Caco-2 (cell line): ENCODE measurements around the gene M6PR. TPM values are rescaled to one million over a fixed set of nuclear protein-coding genes. Genes with fewer than 3 reads are reported as not detected.
"Not testable (repeated sequence)": the region's sequence is repeated elsewhere in the genome, so short reads cannot be mapped to it uniquely, and the experiment has no call there.

Source experiments
- BruUV-seq: library from RNA; stranded (reverse); fragments of 400-500 nt; replicated peaks from 2 replicates; lab custom pipeline; 2021; lab: Mats Ljungman, UMichigan
- CTCF ChIA-PET: fragments of 300-600 bp; sonication (Branson Sonifier 250); formaldehyde crosslinking; loops from one replicate; lab custom pipeline; 2022; ENCODE audit warnings: antibody characterized with exemption; lab: Charles Lee
- POLR2A ChIA-PET: fragments of 300-600 bp; sonication (Branson Sonifier 250); formaldehyde crosslinking; loops from one replicate; lab custom pipeline; 2022; ENCODE audit warnings: antibody characterized with exemption; lab: Charles Lee
- DNase-seq, 2 experiments: peaks; one replicate each; pipeline versions ENCODE4 v3.0.0 to v3.0.0-alpha.2; 2020 to 2022
- H3K27me3 ChIP-seq: replicated peaks from 2 replicates; pipeline ENCODE4 v1.6.0; 2011; ENCODE audit warnings: low read length; ENCODE audit not compliant: control insufficient read depth, insufficient read depth
- H3K36me3 ChIP-seq: 2 replicates; pipeline ENCODE4 v1.5.1; 2011; ENCODE audit warnings: low read length; ENCODE audit not compliant: control insufficient read depth, insufficient read depth
- H3K4me1 ChIP-seq: fragments of 250-450 bp; sonication (Bioruptor Pico); 2 replicates; pipeline ENCODE4 v1.5.1; 2020; ENCODE audit warnings: mild to moderate bottlenecking
- H3K4me3 ChIP-seq: 2 replicates; pipeline ENCODE4 v1.5.1; 2011; ENCODE audit warnings: low read depth, mild to moderate bottlenecking, control low read depth, low read length
- H3K9me3 ChIP-seq: fragments of 250-450 bp; sonication (Bioruptor Pico); 2 replicates; pipeline ENCODE4 v1.5.1; 2020; ENCODE audit warnings: mild to moderate bottlenecking, moderate library complexity
- H3K27ac Mint-ChIP-seq: one replicate; pipeline ENCODE4 v1.8.0; 2022; ENCODE audit warnings: mixed read lengths; ENCODE audit not compliant: unreplicated experiment
- H3K27me3 Mint-ChIP-seq: one replicate; pipeline ENCODE4 v1.8.0; 2022; ENCODE audit warnings: mixed read lengths; ENCODE audit not compliant: insufficient read depth, unreplicated experiment
- H3K36me3 Mint-ChIP-seq: one replicate; pipeline ENCODE4 v1.8.0; 2022; ENCODE audit warnings: mild to moderate bottlenecking, mixed read lengths; ENCODE audit not compliant: insufficient read depth, unreplicated experiment
- H3K4me1 Mint-ChIP-seq: one replicate; pipeline ENCODE4 v1.8.0; 2022; ENCODE audit warnings: low read depth, mixed read lengths; ENCODE audit not compliant: unreplicated experiment
- H3K4me3 Mint-ChIP-seq: one replicate; pipeline ENCODE4 v1.8.0; 2022; ENCODE audit warnings: mild to moderate bottlenecking, moderate library complexity, mixed read lengths; ENCODE audit not compliant: unreplicated experiment
- H3K9me3 Mint-ChIP-seq: one replicate; pipeline ENCODE4 v1.8.0; 2022; ENCODE audit warnings: mixed read lengths; ENCODE audit not compliant: unreplicated experiment
- intact Hi-C: fragments of 100-400 bp; cut with micrococcal nuclease; formaldehyde crosslinking; loops from one replicate; pipeline ENCODE4 v1.10.0; 2022; ENCODE audit not compliant: unreplicated experiment
- total RNA-seq: library from RNA; stranded (reverse); gene quantifications from 2 replicates; pipeline ENCODE4 v1.2.3, GENCODE V29; 2022
- TF ChIP-seq, protein P1 (sequence below), 2 experiments: fragments of 200-600 bp in 1 of 2; IDR thresholded peaks; 1 replicate in 1 of 2; 2 replicates in 1 of 2; pipeline versions ENCODE4 v1.5.1 to v1.8.0; 2011 to 2022; ENCODE audit warnings: antibody characterized with exemption in 1 of 2, control low read depth in 1 of 2, inconsistent platforms in 1 of 2, low read depth in 1 of 2, low read length in 1 of 2, mild to moderate bottlenecking in 1 of 2, moderate library complexity in 1 of 2; ENCODE audit not compliant: insufficient read depth in 1 of 2, severe bottlenecking in 1 of 2, unreplicated experiment in 1 of 2

Gene M6PR
- total RNA-seq, 1 experiment from 2014 or later = 310 TPM

- no peak overlapping the region for H3K4me3 Mint-ChIP-seq
- Histone ChIP-seq H3K4me3 (no peak overlapping the region), H3K9me3 (no peaks in the 10 kb centered on the region), H3K36me3 (peaks cover 13% of the 10 kb centered on the region), H3K27me3 (no peaks in the 10 kb centered on the region), H3K4me1 (peaks cover 6% of the 10 kb centered on the region)
- H3K27me3 Mint-ChIP-seq = no peaks in the 10 kb centered on the region
- no peak for DNase-seq
- TF ChIP-seq, protein P1, sequence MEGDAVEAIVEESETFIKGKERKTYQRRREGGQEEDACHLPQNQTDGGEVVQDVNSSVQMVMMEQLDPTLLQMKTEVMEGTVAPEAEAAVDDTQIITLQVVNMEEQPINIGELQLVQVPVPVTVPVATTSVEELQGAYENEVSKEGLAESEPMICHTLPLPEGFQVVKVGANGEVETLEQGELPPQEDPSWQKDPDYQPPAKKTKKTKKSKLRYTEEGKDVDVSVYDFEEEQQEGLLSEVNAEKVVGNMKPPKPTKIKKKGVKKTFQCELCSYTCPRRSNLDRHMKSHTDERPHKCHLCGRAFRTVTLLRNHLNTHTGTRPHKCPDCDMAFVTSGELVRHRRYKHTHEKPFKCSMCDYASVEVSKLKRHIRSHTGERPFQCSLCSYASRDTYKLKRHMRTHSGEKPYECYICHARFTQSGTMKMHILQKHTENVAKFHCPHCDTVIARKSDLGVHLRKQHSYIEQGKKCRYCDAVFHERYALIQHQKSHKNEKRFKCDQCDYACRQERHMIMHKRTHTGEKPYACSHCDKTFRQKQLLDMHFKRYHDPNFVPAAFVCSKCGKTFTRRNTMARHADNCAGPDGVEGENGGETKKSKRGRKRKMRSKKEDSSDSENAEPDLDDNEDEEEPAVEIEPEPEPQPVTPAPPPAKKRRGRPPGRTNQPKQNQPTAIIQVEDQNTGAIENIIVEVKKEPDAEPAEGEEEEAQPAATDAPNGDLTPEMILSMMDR (IDR thresholded peaks at IDR 0.05; ENCODE audit: insufficient read depth in 1 of 2, low read depth in 1 of 2, low read length in 1 of 2, severe bottlenecking in 1 of 2, unreplicated experiment in 1 of 2) = no peak
- no TSS peak for BruUV-seq
- peaks cover 68% of the 10 kb centered on the region for H3K36me3 Mint-ChIP-seq
- no peak overlapping the region for H3K27ac Mint-ChIP-seq
- ChIA-PET POLR2A (no interaction called here), CTCF (no interaction called here)
- intact Hi-C loops = no loop called here
- H3K9me3 Mint-ChIP-seq = no peaks in the 10 kb centered on the region
- H3K4me1 Mint-ChIP-seq = peaks cover 9% of the 10 kb centered on the region
Observed at GRCh38 chr12:8943565-8944186, 5.8 kb downstream of the M6PR start.

DNA sequence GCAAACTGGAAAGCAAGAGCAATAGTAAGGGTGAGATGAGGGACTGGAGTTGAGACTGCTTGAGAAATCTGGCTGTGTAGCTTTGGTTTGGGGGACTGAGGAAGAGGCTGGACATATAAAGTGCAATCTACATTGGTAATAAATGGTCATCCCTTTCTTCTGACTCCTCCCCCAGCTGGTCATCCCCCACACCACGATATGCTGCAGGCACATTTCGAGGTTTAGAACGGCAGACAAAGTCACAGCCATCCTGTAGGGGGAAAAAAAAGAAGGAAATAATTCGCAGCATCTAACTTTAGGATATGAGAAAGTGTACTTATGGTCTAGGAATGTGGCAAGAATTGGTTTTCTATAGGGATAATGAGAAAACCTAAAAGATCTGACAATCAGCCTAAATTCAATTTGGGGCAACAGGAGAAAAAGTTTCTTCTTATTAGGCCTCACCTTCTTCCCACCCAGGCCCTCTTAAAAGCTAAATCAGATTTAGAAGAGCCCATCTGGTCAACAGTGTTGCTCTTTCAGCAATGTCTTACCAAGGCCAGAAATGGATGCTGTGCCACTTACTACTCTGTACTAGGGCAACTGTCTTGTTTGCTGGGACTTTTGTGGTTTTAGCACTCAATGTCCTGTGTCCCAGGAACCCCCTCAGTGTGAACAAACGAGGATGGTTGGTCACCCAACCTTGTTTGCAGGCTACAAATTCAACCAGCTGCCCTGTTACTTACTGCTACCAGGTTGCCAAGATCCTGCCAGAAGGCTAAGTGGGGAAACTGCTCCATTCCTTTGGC is 7.6 kb downstream of the M6PR start:
- peaks cover 13% of the 10 kb centered on the region for H3K36me3 ChIP-seq
- no peak overlapping the region for H3K27ac Mint-ChIP-seq
- no peaks in the 10 kb centered on the region for H3K9me3 Mint-ChIP-seq
- CTCF ChIA-PET = no interaction called here
- H3K9me3 ChIP-seq = no peaks in the 10 kb centered on the region
- no TSS peak for BruUV-seq
- no peak overlapping the region for H3K4me3 ChIP-seq
- DNase-seq = no peak
- peaks cover 4% of the 10 kb centered on the region for H3K4me1 Mint-ChIP-seq
- H3K4me1 ChIP-seq = no peaks in the 10 kb centered on the region
- TF ChIP-seq, protein P1 (IDR thresholded peaks at IDR 0.05; ENCODE audit: insufficient read depth in 1 of 2, low read depth in 1 of 2, low read length in 1 of 2, severe bottlenecking in 1 of 2, unreplicated experiment in 1 of 2) = no peak
- H3K27me3 Mint-ChIP-seq = no peaks in the 10 kb centered on the region
- H3K36me3 Mint-ChIP-seq = peaks cover 65% of the 10 kb centered on the region
- H3K27me3 ChIP-seq = no peaks in the 10 kb centered on the region
- POLR2A ChIA-PET = no interaction called here
- H3K4me3 Mint-ChIP-seq = no peak overlapping the region
- intact Hi-C loops = no loop called here

DNA sequence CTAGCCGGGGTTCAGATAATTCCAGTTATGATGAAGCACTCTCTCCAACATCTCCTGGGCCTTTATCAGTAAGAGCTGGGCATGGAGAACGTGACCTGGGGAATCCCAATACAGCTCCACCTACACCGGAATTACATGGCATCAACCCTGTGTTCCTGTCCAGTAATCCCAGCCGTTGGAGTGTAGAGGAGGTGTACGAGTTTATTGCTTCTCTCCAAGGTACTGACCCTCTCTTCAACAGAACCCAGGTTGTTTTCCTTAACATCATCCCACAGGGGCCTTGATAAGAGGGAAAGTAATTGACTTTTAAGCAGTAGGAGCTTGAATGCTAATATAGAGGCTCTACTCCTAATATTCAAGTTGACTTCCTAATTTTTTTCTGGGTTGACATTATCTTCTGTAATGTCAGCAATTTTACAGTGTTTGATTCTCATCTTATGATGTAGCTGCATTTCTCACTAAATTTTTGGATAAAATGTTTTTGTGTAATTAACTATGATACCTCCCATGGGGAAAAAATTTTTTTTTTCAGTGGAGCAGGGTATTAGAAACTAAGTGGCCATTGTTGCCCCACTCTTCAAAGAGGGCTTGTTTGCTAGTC is 11.5 kb downstream of the M6PR start:
- H3K9me3 Mint-ChIP-seq, H3K27ac Mint-ChIP-seq, H3K4me1 Mint-ChIP-seq, H3K27me3 Mint-ChIP-seq, DNase-seq, H3K4me3 ChIP-seq, BruUV-seq, H3K36me3 ChIP-seq, H3K4me1 ChIP-seq, H3K9me3 ChIP-seq, intact Hi-C loops, H3K27me3 ChIP-seq, H3K4me3 Mint-ChIP-seq: not testable (repeated sequence)
- H3K36me3 Mint-ChIP-seq = peaks cover 29% of the 10 kb centered on the region
- ChIA-PET CTCF (interaction anchor here (0.6 kb wide), 1 partner anchor 19 kb away, joined by 3 read pairs; no protein-coding TSS in a partner anchor), POLR2A (interaction anchor here (1.1 kb wide), 1 partner anchor 12 kb away, joined by 3 read pairs; the partner anchor contains the start of gene M6PR)
